ENCODE data around the gene POLR1A.

DNA sequence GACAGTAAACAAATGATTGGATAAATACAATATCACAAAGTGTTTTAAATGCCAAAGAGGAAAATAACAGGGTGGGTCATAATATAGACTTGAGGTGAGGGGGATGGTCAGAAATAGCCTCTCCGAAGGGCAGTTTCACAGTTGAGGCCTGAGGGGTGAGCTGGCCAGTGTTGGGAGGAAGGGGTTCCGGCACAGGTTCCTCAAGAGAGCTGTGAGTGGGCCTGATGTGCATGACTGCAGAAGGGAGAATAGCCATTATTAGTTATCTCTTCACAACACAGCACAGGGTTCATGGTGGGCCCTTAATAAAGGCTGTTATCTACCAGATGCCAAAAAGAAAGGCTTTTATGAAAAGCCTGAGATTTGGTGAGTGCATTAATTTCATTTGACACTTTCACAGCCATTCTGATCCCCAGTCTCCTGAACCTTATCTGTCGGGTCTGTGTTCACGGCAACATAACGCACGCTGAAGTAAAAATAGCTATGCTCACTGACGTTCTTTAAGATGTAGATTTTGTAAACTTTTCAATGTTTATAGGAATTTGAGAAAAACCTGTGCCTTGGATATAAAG is 39.6 kb downstream of the POLR1A start:
- TF ChIP-seq, protein P1, sequence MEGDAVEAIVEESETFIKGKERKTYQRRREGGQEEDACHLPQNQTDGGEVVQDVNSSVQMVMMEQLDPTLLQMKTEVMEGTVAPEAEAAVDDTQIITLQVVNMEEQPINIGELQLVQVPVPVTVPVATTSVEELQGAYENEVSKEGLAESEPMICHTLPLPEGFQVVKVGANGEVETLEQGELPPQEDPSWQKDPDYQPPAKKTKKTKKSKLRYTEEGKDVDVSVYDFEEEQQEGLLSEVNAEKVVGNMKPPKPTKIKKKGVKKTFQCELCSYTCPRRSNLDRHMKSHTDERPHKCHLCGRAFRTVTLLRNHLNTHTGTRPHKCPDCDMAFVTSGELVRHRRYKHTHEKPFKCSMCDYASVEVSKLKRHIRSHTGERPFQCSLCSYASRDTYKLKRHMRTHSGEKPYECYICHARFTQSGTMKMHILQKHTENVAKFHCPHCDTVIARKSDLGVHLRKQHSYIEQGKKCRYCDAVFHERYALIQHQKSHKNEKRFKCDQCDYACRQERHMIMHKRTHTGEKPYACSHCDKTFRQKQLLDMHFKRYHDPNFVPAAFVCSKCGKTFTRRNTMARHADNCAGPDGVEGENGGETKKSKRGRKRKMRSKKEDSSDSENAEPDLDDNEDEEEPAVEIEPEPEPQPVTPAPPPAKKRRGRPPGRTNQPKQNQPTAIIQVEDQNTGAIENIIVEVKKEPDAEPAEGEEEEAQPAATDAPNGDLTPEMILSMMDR (IDR thresholded peaks at IDR 0.05; ENCODE audit: poor library complexity), result no peak
- TF ChIP-seq EZH2 (IDR thresholded peaks at IDR 0.05; ENCODE audit: borderline replicate concordance) (no peak), EZH2phosphoT487 (IDR thresholded peaks at IDR 0.05; ENCODE audit: low read depth, severe bottlenecking, unreplicated experiment) (no peak)
